Pancreas (tissue), 10 donors: Measurements from ENCODE around the gene UBE2C. TPM values are rescaled to one million over a fixed set of nuclear protein-coding genes. Genes with fewer than 3 reads are reported as not detected.
"Not testable (repeated sequence)": the region's sequence is repeated elsewhere in the genome, so short reads cannot be mapped to it uniquely, and the experiment has no call there.

Experiments used
- ATAC-seq, 4 donors: fragments of 200-7000 bp; cut with Tn5 transposase; one replicate each; pipeline versions ENCODE4 v1.8.0 to v1.9.1; 2020; ENCODE audit warnings: mild to moderate bottlenecking in 4 of 4, moderate library complexity in 4 of 4
- DNase-seq, 6 donors: peaks; one replicate each; pipeline ENCODE4 v3.0.0-alpha.2; 2020
- FAIRE-seq: peaks from 2 replicates; lab custom pipeline; 2012; peaks lifted over from hg19 to GRCh38; lab: Jason Lieb, UNC
- H3K27ac ChIP-seq, 4 donors: fragments of 200-600 bp; sonication (generic); 1 replicate in 3 of 4; 2 replicates in 1 of 4; pipeline versions ENCODE4 v1.5.0 to v1.8.0; 2020
- H3K27me3 ChIP-seq, 4 donors: fragments of 200-600 bp; one replicate each; pipeline ENCODE4 v1.8.0; 2021
- H3K36me3 ChIP-seq, 3 donors: fragments of 200-600 bp; sonication (generic) in 1 of 3; one replicate each; pipeline versions ENCODE4 v1.5.0 to v1.8.0; 2020 to 2021
- H3K4me1 ChIP-seq, 3 donors: fragments of 200-600 bp; one replicate each; pipeline ENCODE4 v1.8.0; 2021
- H3K4me3 ChIP-seq, 4 donors: fragments of 200-600 bp; sonication (generic) in 2 of 4; one replicate each; pipeline versions ENCODE4 v1.5.0 to v1.8.0; 2020 to 2021
- H3K9me3 ChIP-seq, 4 donors: fragments of 200-600 bp; one replicate each; pipeline ENCODE4 v1.8.0; 2021
- CTCF ChIP-seq, 4 donors: fragments of 200-600 bp; sonication (generic) in 3 of 4; IDR thresholded peaks; one replicate each; pipeline versions ENCODE4 v1.5.0 to v1.8.0; 2021; ENCODE audit warnings: antibody characterized with exemption in 4 of 4
- WGBS, 2 donors: extraction: QIAGEN DNeasy Blood & Tissue Kit; methylation state at CpG; one replicate each; pipeline ENCODE4 v1.1.7; 2013; 5-methylcytosine and 5-hydroxymethylcytosine counted together
- intact Hi-C, 3 donors: fragments of 100-400 bp; cut with DNase I; formaldehyde crosslinking; loops; one replicate each; pipeline versions ENCODE4 v1.11.1 to v1.14.2; 2022
- polyA plus RNA-seq, 2 donors: library from polyadenylated mRNA; stranded (reverse); fragments of 200-250 nt; gene quantifications; one replicate each; pipeline ENCODE4 v1.2.3, GENCODE V29; 2013
- total RNA-seq, 6 donors: library from RNA; stranded (reverse); fragmentation: NEBNext Ultra II Directional in 4 of 6; extraction: Animal tissue kit (Norgen Biotek cat#: 25700) in 4 of 6; gene quantifications; one replicate each; pipeline versions ENCODE4 v1.2.1 to v1.2.4, GENCODE V29; 2021 to 2023
- donor health status: healthy with polysubstance abuse.
- donor health status: DM: no; HTN: no; CAD: no; lungs with moderate emphysema.
- donor health status: DM: no; HTN: no; CAD: no.
- donor health status: control.
- donor health status: control.
- donor health status: Bipolar disorder and iron deficiency.
- donor health status: DM: yes; HTN: yes; CAD: no.
- donor health status: DM: no; HTN: no; CAD: no.
- donor health status: DM: no; HTN: no; CAD: no.
- donor health status: DM: yes; HTN: yes; CAD: no.

Gene UBE2C
- total and polyA plus RNA-seq, 8 donors, result 0.31 to 1.9 (median 0.73) TPM; not detected in 2

DNA sequence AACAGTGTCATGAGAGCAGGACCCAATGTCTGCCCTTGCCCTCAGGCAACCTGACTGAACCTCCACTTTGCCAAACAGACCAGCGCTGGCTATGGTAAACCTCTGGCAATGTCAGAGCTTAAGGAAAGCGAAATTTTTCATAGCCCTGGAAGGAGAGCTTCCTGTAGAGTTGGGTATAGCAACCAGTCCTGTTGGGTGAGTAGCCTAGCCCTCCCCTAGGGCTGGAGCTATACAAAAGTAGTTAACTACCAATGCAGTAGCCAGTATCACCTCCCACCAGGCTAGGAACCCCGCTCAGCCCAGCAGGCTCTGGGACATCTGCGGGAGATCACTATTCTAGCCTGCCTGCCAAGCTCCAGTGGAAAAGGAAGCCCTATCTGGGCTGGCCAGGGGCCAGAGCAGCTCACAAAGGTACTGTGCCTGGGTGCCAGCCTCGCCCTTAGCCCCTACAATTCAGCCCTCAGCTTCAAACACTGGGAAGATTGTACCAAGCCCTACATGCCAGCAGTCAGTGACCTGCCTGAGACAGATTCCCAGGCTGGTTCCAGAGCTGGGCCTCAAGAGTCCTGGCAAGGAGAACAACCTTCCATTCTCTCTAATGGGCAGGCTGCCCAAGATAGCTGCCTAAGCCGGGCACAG is 28.7 kb upstream of the UBE2C start:
- intact Hi-C loops, result no loop called here
- Histone ChIP-seq H3K4me1 (peaks cover 8 to 48% (median 20%) of the 10 kb centered on the region in 3 donors), H3K36me3 (no peaks in the 10 kb centered on the region), H3K9me3 (no peaks in the 10 kb centered on the region), H3K4me3 (no peak overlapping the region), H3K27me3 (no peaks in the 10 kb centered on the region), H3K27ac (peak overlapping the region in 1 of 4 donors; percentile 10)
- ATAC-seq (peak; percentile 12 to 51 (median 36)), FAIRE-seq (no peak), DNase-seq (peak; percentile 20 to 79 (median 66))
- 37 to 44% methylated on average over 5 to 6 of the region's 6 CpGs for WGBS, 2 donors
- no peak for TF ChIP-seq CTCF (IDR thresholded peaks at IDR 0.05)

DNA sequence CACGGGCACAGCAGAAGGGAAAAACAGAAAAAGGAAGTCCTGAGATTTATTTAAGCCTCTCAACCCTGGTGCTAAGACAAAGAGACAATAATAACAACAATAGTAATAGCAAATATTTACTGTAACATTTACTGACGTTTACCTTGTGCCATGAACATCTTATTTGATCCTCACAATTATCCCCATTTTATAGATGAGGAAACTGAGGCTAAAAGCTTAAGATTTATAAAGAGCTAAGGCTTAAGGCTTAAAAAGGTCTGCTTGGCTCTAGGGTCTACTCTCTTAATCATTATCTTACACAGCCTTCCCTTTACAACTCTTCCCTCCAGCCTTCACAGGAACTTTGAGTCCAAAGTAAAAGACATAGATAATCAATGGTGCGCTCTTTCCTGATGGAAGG is 24.1 kb upstream of the UBE2C start:
- intact Hi-C loops, result no loop called here
- no peaks in the 10 kb centered on the region for H3K27me3 ChIP-seq
- DNase-seq, result no peak
- no peaks in the 10 kb centered on the region for H3K36me3 ChIP-seq
- FAIRE-seq, result no peak
- TF ChIP-seq CTCF (IDR thresholded peaks at IDR 0.05), result no peak
- H3K4me1 ChIP-seq, result peaks cover 0 to 15% (median 10%) of the 10 kb centered on the region in 3 donors
- H3K4me3 ChIP-seq, result no peak overlapping the region
- ATAC-seq, result no peak
- H3K9me3 ChIP-seq, result no peaks in the 10 kb centered on the region
- WGBS, 2 donors, result 46 to 65% methylated on average over 3 of the region's 3 CpGs
- H3K27ac ChIP-seq, result no peak overlapping the region

DNA sequence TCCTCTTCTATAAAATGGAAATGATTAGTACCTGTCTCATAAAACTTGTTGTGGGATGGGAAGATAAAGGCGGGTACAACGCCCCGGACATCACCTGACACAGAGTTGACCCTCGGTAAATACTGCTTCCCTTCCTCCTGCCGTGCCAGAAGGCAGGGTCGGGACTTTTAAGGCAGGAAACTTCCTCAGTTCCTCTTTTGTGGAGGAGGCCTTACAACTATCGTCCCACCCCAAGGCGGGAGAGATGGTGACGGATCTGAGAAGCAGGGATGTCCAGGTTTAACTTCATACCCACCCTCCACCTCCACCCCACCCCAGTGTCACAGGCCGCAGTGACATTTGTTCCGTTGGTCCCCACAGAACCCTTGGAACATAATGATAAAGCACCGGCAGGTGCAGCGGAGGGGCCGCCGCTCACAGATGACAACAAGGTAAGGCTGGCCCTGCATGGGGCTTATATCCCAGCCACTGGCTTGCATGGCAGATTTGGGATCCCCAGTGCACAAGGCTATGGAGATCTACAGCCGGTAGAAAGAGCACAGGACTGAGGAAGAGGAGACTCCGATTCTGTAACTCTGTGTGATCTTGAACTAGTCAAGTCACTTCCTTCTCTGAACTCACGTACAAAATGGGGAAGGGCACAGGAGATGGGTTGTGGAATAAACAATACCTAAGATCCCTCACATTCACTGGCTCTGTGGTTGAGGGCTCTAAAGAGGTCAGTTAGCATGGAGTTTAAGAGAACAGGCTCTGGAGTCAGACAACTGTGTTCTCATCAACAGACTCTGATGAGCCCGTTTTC is 19.9 kb upstream of the UBE2C start:
- Histone ChIP-seq H3K4me3 (peak overlapping the region; percentile 66 to 94 (median 80)), H3K9me3 (no peaks in the 10 kb centered on the region), H3K27ac (peak overlapping the region; percentile 53 to 82 (median 76)), H3K27me3 (no peaks in the 10 kb centered on the region), H3K4me1 (peaks cover 0 to 7% (median 6%) of the 10 kb centered on the region in 3 donors), H3K36me3 (peaks cover 0 to 12% (median 0%) of the 10 kb centered on the region in 3 donors)
- no peak for TF ChIP-seq CTCF (IDR thresholded peaks at IDR 0.05)
- WGBS, 2 donors, result 13 to 19% methylated on average over 19 of the region's 19 CpGs
- intact Hi-C loops, result no loop called here
- FAIRE-seq (no peak), ATAC-seq (peak in 2 of 4 donors; percentile 21 to 26), DNase-seq (no peak)

DNA sequence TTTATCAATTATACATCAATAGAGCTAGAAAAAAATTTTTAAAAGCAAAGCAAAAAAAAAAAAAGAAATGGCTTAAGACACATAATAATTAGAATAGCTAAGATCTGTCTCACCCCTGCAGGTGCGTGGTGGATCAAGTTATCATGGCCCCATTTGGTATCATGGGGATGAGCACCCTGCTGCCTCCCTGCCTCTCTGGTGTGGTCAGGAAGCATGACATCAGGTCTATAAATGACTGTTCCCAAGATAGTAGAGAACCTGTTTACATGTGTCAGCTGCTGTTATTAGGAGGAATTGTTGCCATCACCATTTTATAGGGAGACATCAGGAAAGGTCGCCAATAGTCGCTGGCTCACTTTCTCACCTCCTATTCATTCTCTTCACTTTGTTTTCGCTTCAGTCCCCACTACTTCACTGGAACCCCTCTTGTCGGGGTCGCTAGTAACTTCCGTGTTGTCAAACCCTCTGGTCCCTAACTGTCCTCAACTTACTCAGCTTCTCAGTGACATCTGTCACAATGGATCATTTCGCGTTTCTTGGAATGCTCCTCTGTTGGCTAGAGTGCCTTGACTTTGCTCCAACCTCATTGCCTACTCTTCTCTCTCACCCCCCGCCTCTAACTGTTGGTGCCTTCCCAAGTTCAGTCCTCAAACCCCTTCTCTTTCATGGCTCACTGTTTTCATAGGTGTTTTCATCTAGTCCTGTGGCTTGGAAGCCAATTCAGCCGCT is 15.9 kb upstream of the UBE2C start:
- FAIRE-seq (no peak), ATAC-seq (no peak)
- no peak for TF ChIP-seq CTCF (IDR thresholded peaks at IDR 0.05)

GRCh38 chr20:45797510-45797909 is 14.9 kb upstream of the UBE2C start:
- intact Hi-C loops, H3K27me3 ChIP-seq, DNase-seq, H3K9me3 ChIP-seq, H3K4me1 ChIP-seq, ATAC-seq, H3K27ac ChIP-seq, FAIRE-seq, H3K4me3 ChIP-seq: not testable (repeated sequence)
- peaks cover 0 to 27% (median 0%) of the 10 kb centered on the region in 3 donors for H3K36me3 ChIP-seq
- WGBS, 2 donors, result no CpG with 5 or more reads among the region's 1 CpG

More for the DNA sequence above, 15.9 kb upstream of the UBE2C start:
- peaks cover 0 to 18% (median 0%) of the 10 kb centered on the region in 3 donors for H3K36me3 ChIP-seq
- no peak for DNase-seq
- H3K4me3 ChIP-seq, result no peak overlapping the region
- no peaks in the 10 kb centered on the region for H3K27me3 ChIP-seq
- no peaks in the 10 kb centered on the region for H3K9me3 ChIP-seq
- WGBS, 2 donors, result 90 to 94% methylated on average over 11 of the region's 11 CpGs
- H3K4me1 ChIP-seq, result peaks cover 0 to 7% (median 6%) of the 10 kb centered on the region in 3 donors
- intact Hi-C loops, result no loop called here
- H3K27ac ChIP-seq, result no peak overlapping the region

- intact Hi-C loops, H3K4me3 ChIP-seq, H3K9me3 ChIP-seq, DNase-seq, H3K4me1 ChIP-seq, ATAC-seq, H3K27me3 ChIP-seq, H3K27ac ChIP-seq, FAIRE-seq: not testable (repeated sequence)
- 89 to 96% methylated on average over 3 of the region's 3 CpGs for WGBS, 2 donors
- peaks cover 0 to 31% (median 0%) of the 10 kb centered on the region in 3 donors for H3K36me3 ChIP-seq
Observed at GRCh38 chr20:45797955-45798354, 14.5 kb upstream of the UBE2C start.
